Naive B cell (primary cell): ENCODE data around the gene SLC25A43. TPM values are rescaled to one million over a fixed set of nuclear protein-coding genes. Genes with fewer than 3 reads are reported as not detected.
"Not testable (repeated sequence)": the region's sequence is repeated elsewhere in the genome, so short reads cannot be mapped to it uniquely, and the experiment has no call there.

Source experiments
- ATAC-seq, 2 donors: fragments of 150-1000 bp; cut with Tn5 transposase; 2 replicates each; pipeline ENCODE4 v1.10.0; 2021; ENCODE audit warnings: low read depth in 2 of 2, mild to moderate bottlenecking in 2 of 2, moderate library complexity in 2 of 2
- DNase-seq: peaks from one replicate; pipeline ENCODE4 v3.0.0; 2022
- H3K27ac Mint-ChIP-seq, 6 donors: one replicate each; pipeline ENCODE4 v1.8.0; 2020 to 2022; ENCODE audit warnings: mild to moderate bottlenecking in 6 of 6, mixed read lengths in 6 of 6, moderate library complexity in 5 of 6, inconsistent platforms in 2 of 6
- H3K27me3 Mint-ChIP-seq, 3 donors: one replicate each; pipeline ENCODE4 v1.8.0; 2021 to 2022; ENCODE audit warnings: mixed read lengths in 3 of 3, mild to moderate bottlenecking in 1 of 3
- H3K36me3 Mint-ChIP-seq, 2 donors: one replicate each; pipeline ENCODE4 v1.8.0; 2020 to 2022; ENCODE audit warnings: mixed read lengths in 2 of 2, inconsistent platforms in 1 of 2, mild to moderate bottlenecking in 1 of 2
- H3K4me1 Mint-ChIP-seq, 3 donors: one replicate each; pipeline ENCODE4 v1.8.0; 2020 to 2022; ENCODE audit warnings: mixed read lengths in 3 of 3, inconsistent platforms in 1 of 3, mild to moderate bottlenecking in 1 of 3, moderate library complexity in 1 of 3
- H3K4me3 Mint-ChIP-seq, 8 donors: one replicate each; pipeline ENCODE4 v1.8.0; 2020 to 2022; ENCODE audit warnings: mild to moderate bottlenecking in 8 of 8, mixed read lengths in 8 of 8, moderate library complexity in 8 of 8, inconsistent platforms in 2 of 8
- H3K9me3 Mint-ChIP-seq, 7 donors: one replicate each; pipeline ENCODE4 v1.8.0; 2020 to 2022; ENCODE audit warnings: mixed read lengths in 7 of 7, mild to moderate bottlenecking in 5 of 7, inconsistent platforms in 2 of 7, moderate library complexity in 1 of 7
- polyA plus RNA-seq, 6 donors: library from polyadenylated mRNA; unstranded; fragments of 300-500 nt; fragmentation: Illumina TruSeq; gene quantifications; one replicate each; pipeline ENCODE4 v1.2.3, GENCODE V29; 2021; ENCODE audit warnings: low read depth in 6 of 6

The SLC25A43 gene
- polyA plus RNA-seq, 6 donors from 2014 or later: 9.3 to 15.3 (median 12.5) TPM

- Mint-ChIP-seq H3K9me3 (no peaks in the 10 kb centered on the region), H3K36me3 (no peaks in the 10 kb centered on the region), H3K4me3 (peak overlapping the region in 3 of 8 donors; percentile 21 to 72 (median 21)), H3K27me3 (peaks cover 0 to 8% (median 0%) of the 10 kb centered on the region in 3 donors), H3K4me1 (peaks cover 4 to 11% (median 9%) of the 10 kb centered on the region in 3 donors), H3K27ac (no peak overlapping the region)
- DNase-seq: no peak
- ATAC-seq: no peak
Observed at GRCh38 chrX:119481323-119481801, 82.2 kb downstream of the SLC25A43 start.

- DNase-seq: no peak
- Mint-ChIP-seq H3K9me3 (peaks cover 0 to 3% (median 0%) of the 10 kb centered on the region in 7 donors), H3K27me3 (peaks cover 0 to 8% (median 0%) of the 10 kb centered on the region in 3 donors), H3K4me3 (peak overlapping the region; percentile 71 to 92 (median 88)), H3K27ac (peak overlapping the region in 1 of 6 donors; percentile 91), H3K4me1 (peaks cover 4 to 11% (median 9%) of the 10 kb centered on the region in 3 donors), H3K36me3 (no peaks in the 10 kb centered on the region)
- peak in 1 of 2 donors; percentile 3 for ATAC-seq
Observed at GRCh38 chrX:119482041-119482440, 82.9 kb downstream of the SLC25A43 start.

GRCh38 chrX:119482481-119483480 lies 83.6 kb downstream of the SLC25A43 start:
- peaks cover 0 to 4% (median 0%) of the 10 kb centered on the region in 7 donors for H3K9me3 Mint-ChIP-seq
- ATAC-seq: peak; percentile 89 to 90
- peak overlapping the region in 4 of 6 donors; percentile 33 to 91 (median 66) for H3K27ac Mint-ChIP-seq
- H3K27me3 Mint-ChIP-seq: peaks cover 0 to 8% (median 0%) of the 10 kb centered on the region in 3 donors
- H3K4me1 Mint-ChIP-seq: peaks cover 4 to 11% (median 9%) of the 10 kb centered on the region in 3 donors
- peak; percentile 55 for DNase-seq
- H3K4me3 Mint-ChIP-seq: peak overlapping the region; percentile 71 to 92 (median 88)
- no peaks in the 10 kb centered on the region for H3K36me3 Mint-ChIP-seq

- H3K27ac Mint-ChIP-seq: peak overlapping the region in 2 of 6 donors; percentile 64 to 92
- peaks cover 0 to 8% (median 0%) of the 10 kb centered on the region in 3 donors for H3K27me3 Mint-ChIP-seq
- no peaks in the 10 kb centered on the region for H3K36me3 Mint-ChIP-seq
- H3K9me3 Mint-ChIP-seq: peaks cover 0 to 4% (median 0%) of the 10 kb centered on the region in 7 donors
- ATAC-seq (no peak), DNase-seq (no peak)
- H3K4me3 Mint-ChIP-seq: no peak overlapping the region
- H3K4me1 Mint-ChIP-seq: peaks cover 4 to 16% (median 9%) of the 10 kb centered on the region in 3 donors
Observed at GRCh38 chrX:119486745-119487144, 87.6 kb downstream of the SLC25A43 start.

- not testable (repeated sequence) for H3K27ac Mint-ChIP-seq, H3K36me3 Mint-ChIP-seq
Observed at GRCh38 chrX:119487766-119488165, 88.6 kb downstream of the SLC25A43 start.

GRCh38 chrX:119488749-119489148 lies 89.6 kb downstream of the SLC25A43 start:
- no peak overlapping the region for H3K4me3 Mint-ChIP-seq
- peak; percentile 34 for DNase-seq
- no peak for ATAC-seq
- H3K36me3 Mint-ChIP-seq: no peaks in the 10 kb centered on the region
- H3K27me3 Mint-ChIP-seq: no peaks in the 10 kb centered on the region
- H3K9me3 Mint-ChIP-seq: peaks cover 0 to 4% (median 0%) of the 10 kb centered on the region in 7 donors
- H3K4me1 Mint-ChIP-seq: peaks cover 0 to 5% (median 0%) of the 10 kb centered on the region in 3 donors
- H3K27ac Mint-ChIP-seq: peak overlapping the region in 1 of 6 donors; percentile 12

More at GRCh38 chrX:119487766-119488165, 88.6 kb downstream of the SLC25A43 start:
- DNase-seq, H3K4me1 Mint-ChIP-seq, H3K9me3 Mint-ChIP-seq, H3K27me3 Mint-ChIP-seq, ATAC-seq, H3K4me3 Mint-ChIP-seq: not testable (repeated sequence)

- no peaks in the 10 kb centered on the region for H3K27me3 Mint-ChIP-seq
- peaks cover 0 to 5% (median 0%) of the 10 kb centered on the region in 3 donors for H3K4me1 Mint-ChIP-seq
- ATAC-seq (no peak), DNase-seq (no peak)
- no peaks in the 10 kb centered on the region for H3K36me3 Mint-ChIP-seq
- peaks cover 0 to 4% (median 0%) of the 10 kb centered on the region in 7 donors for H3K9me3 Mint-ChIP-seq
- no peak overlapping the region for H3K27ac Mint-ChIP-seq
- no peak overlapping the region for H3K4me3 Mint-ChIP-seq
Observed at GRCh38 chrX:119489212-119490074, 90.3 kb downstream of the SLC25A43 start.

- Mint-ChIP-seq H3K4me3 (no peak overlapping the region), H3K36me3 (no peaks in the 10 kb centered on the region), H3K27me3 (peaks cover 0 to 8% (median 0%) of the 10 kb centered on the region in 3 donors), H3K4me1 (peaks cover 12 to 21% (median 16%) of the 10 kb centered on the region in 3 donors), H3K9me3 (peaks cover 0 to 4% (median 0%) of the 10 kb centered on the region in 7 donors), H3K27ac (no peak overlapping the region)
- no peak for DNase-seq
- ATAC-seq: no peak
Observed at GRCh38 chrX:119492463-119492862, 93.3 kb downstream of the SLC25A43 start.

GRCh38 chrX:119493851-119494495 lies 94.8 kb downstream of the SLC25A43 start:
- H3K9me3 Mint-ChIP-seq, H3K27ac Mint-ChIP-seq, H3K27me3 Mint-ChIP-seq, ATAC-seq, H3K4me3 Mint-ChIP-seq, H3K36me3 Mint-ChIP-seq, DNase-seq: not testable (repeated sequence)
- H3K4me1 Mint-ChIP-seq: peaks cover 12 to 19% (median 16%) of the 10 kb centered on the region in 3 donors

- peak overlapping the region in 2 of 8 donors; percentile 26 to 68 for H3K4me3 Mint-ChIP-seq
- peak overlapping the region in 4 of 6 donors; percentile 56 to 72 (median 63) for H3K27ac Mint-ChIP-seq
- peaks cover 18 to 23% (median 20%) of the 10 kb centered on the region in 3 donors for H3K4me1 Mint-ChIP-seq
- peak; percentile 34 to 59 for ATAC-seq
- peaks cover 0 to 4% (median 0%) of the 10 kb centered on the region in 7 donors for H3K9me3 Mint-ChIP-seq
- peaks cover 0 to 8% (median 0%) of the 10 kb centered on the region in 3 donors for H3K27me3 Mint-ChIP-seq
- peaks cover 0 to 5% of the 10 kb centered on the region in 2 donors for H3K36me3 Mint-ChIP-seq
- DNase-seq: no peak
Observed at GRCh38 chrX:119495734-119496726, 96.9 kb downstream of the SLC25A43 start.

- Mint-ChIP-seq H3K4me3 (peak overlapping the region in 1 of 8 donors; percentile 54), H3K9me3 (peaks cover 0 to 4% (median 0%) of the 10 kb centered on the region in 7 donors), H3K27ac (peak overlapping the region in 1 of 6 donors; percentile 64), H3K27me3 (peaks cover 0 to 8% (median 0%) of the 10 kb centered on the region in 3 donors), H3K36me3 (peaks cover 0 to 5% of the 10 kb centered on the region in 2 donors), H3K4me1 (peaks cover 23 to 33% (median 23%) of the 10 kb centered on the region in 3 donors)
- DNase-seq: no peak
- ATAC-seq: peak; percentile 61 to 69
Observed at GRCh38 chrX:119497185-119497584, 98.0 kb downstream of the SLC25A43 start.
